Measurements from ENCODE around the gene FSTL4. TPM values are rescaled to one million over a fixed set of nuclear protein-coding genes. Genes with fewer than 3 reads are reported as not detected.

The FSTL4 gene
- total RNA-seq, 4 donors from 2014 or later, result 0.18 to 0.27 (median 0.20) TPM; not detected in 1

- no peaks in the 10 kb centered on the region for H3K9me3 ChIP-seq
- peaks cover 18 to 21% of the 10 kb centered on the region in 2 donors for H3K4me1 ChIP-seq
- no peak overlapping the region for H3K27ac ChIP-seq
- ATAC-seq, result no peak
- no peak overlapping the region for H3K4me3 ChIP-seq
- in situ Hi-C loops (cut with MboI; ENCODE audit: low sequenced_read_pairs in 4 of 4) (no loop called here), intact Hi-C loops (cut with DNase I; ENCODE audit: low total_unique reads) (no loop called here)
- H3K36me3 ChIP-seq, result no peaks in the 10 kb centered on the region
- H3K27me3 ChIP-seq, result no peaks in the 10 kb centered on the region
- no peak for TF ChIP-seq CTCF (IDR thresholded peaks at IDR 0.05 in 4 of 5, conservative IDR thresholded peaks at IDR 0.05 in 1 of 5)
- no peak for TF ChIP-seq POLR2A (IDR thresholded peaks at IDR 0.05)
- no peak for DNase-seq
Measured at GRCh38 chr5:133256276-133256675, 356.1 kb downstream of the FSTL4 start.

- Histone ChIP-seq H3K36me3 (no peaks in the 10 kb centered on the region), H3K9me3 (no peaks in the 10 kb centered on the region), H3K4me3 (no peak overlapping the region), H3K27me3 (no peaks in the 10 kb centered on the region), H3K27ac (no peak overlapping the region), H3K4me1 (peaks cover 13 to 14% of the 10 kb centered on the region in 2 donors)
- TF ChIP-seq POLR2A (IDR thresholded peaks at IDR 0.05) (no peak), CTCF (IDR thresholded peaks at IDR 0.05 in 4 of 5, conservative IDR thresholded peaks at IDR 0.05 in 1 of 5) (no peak)
- in situ Hi-C loops (cut with MboI; ENCODE audit: low sequenced_read_pairs in 4 of 4) (no loop called here), intact Hi-C loops (cut with DNase I; ENCODE audit: low total_unique reads) (no loop called here)
- ATAC-seq (no peak), DNase-seq (no peak)
Measured at GRCh38 chr5:133254803-133255202, 357.5 kb downstream of the FSTL4 start.

- no peak overlapping the region for H3K4me3 ChIP-seq
- no peak for DNase-seq
- no peak for ATAC-seq
- intact Hi-C loops (cut with DNase I; ENCODE audit: low total_unique reads), result no loop called here
- in situ Hi-C loops (cut with MboI; ENCODE audit: low sequenced_read_pairs in 4 of 4), result no loop called here
- TF ChIP-seq POLR2A (IDR thresholded peaks at IDR 0.05) (no peak), CTCF (IDR thresholded peaks at IDR 0.05 in 4 of 5, conservative IDR thresholded peaks at IDR 0.05 in 1 of 5) (no peak)
- no peak overlapping the region for H3K27ac ChIP-seq
- H3K9me3 ChIP-seq, result no peaks in the 10 kb centered on the region
- H3K27me3 ChIP-seq, result no peaks in the 10 kb centered on the region
- no peaks in the 10 kb centered on the region for H3K36me3 ChIP-seq
- peaks cover 6 to 11% of the 10 kb centered on the region in 2 donors for H3K4me1 ChIP-seq
Measured at GRCh38 chr5:133253671-133254070, 358.7 kb downstream of the FSTL4 start.

- ATAC-seq, result no peak
- DNase-seq, result no peak
- Histone ChIP-seq H3K4me3 (no peak overlapping the region), H3K9me3 (no peaks in the 10 kb centered on the region), H3K27me3 (no peaks in the 10 kb centered on the region), H3K4me1 (peaks cover 10 to 13% of the 10 kb centered on the region in 2 donors), H3K36me3 (no peaks in the 10 kb centered on the region), H3K27ac (no peak overlapping the region)
- in situ Hi-C loops (cut with MboI; ENCODE audit: low sequenced_read_pairs in 4 of 4) (no loop called here), intact Hi-C loops (cut with DNase I; ENCODE audit: low total_unique reads) (no loop called here)
- TF ChIP-seq POLR2A (IDR thresholded peaks at IDR 0.05) (no peak), CTCF (IDR thresholded peaks at IDR 0.05 in 4 of 5, conservative IDR thresholded peaks at IDR 0.05 in 1 of 5) (no peak)
Measured at GRCh38 chr5:133253070-133253469, 359.3 kb downstream of the FSTL4 start.

GRCh38 chr5:133252133-133252480 is 360.2 kb downstream of the FSTL4 start:
- Histone ChIP-seq H3K9me3 (no peaks in the 10 kb centered on the region), H3K27me3 (no peaks in the 10 kb centered on the region), H3K4me1 (peaks cover 16 to 18% of the 10 kb centered on the region in 2 donors), H3K36me3 (no peaks in the 10 kb centered on the region), H3K27ac (no peak overlapping the region), H3K4me3 (no peak overlapping the region)
- intact Hi-C loops (cut with DNase I; ENCODE audit: low total_unique reads), result no loop called here
- ATAC-seq (no peak), DNase-seq (no peak)
- TF ChIP-seq POLR2A (IDR thresholded peaks at IDR 0.05), result no peak
- TF ChIP-seq CTCF (IDR thresholded peaks at IDR 0.05 in 4 of 5, conservative IDR thresholded peaks at IDR 0.05 in 1 of 5), result no peak
- in situ Hi-C loops (cut with MboI; ENCODE audit: low sequenced_read_pairs in 4 of 4), result no loop called here

Data from gastrocnemius medialis (tissue), 4 donors.